Activated naive CD4-positive, alpha-beta T cell treated with anti-CD3 and anti-CD28 coated beads, Interleukin-2, amount 10 ng/mL, durations not matched to agents 7 days and 5 days (primary cell): ENCODE data around the gene GNB5.

ENCODE experiments used
- CTCF ChIA-PET: fragments of 350-600 bp; sonication (Branson Sonifier 250); formaldehyde crosslinking; loops from one replicate; lab custom pipeline; 2021; ENCODE audit warnings: antibody characterized with exemption; lab: Charles Lee
- DNase-seq: peaks from one replicate; pipeline ENCODE4 v3.0.0-alpha.2; 2020
- H3K27ac Mint-ChIP-seq: one replicate; pipeline ENCODE4 v1.8.0; 2021; ENCODE audit warnings: mild to moderate bottlenecking, moderate library complexity, mixed read lengths
- H3K27me3 Mint-ChIP-seq: one replicate; pipeline ENCODE4 v1.8.0; 2021; ENCODE audit warnings: mild to moderate bottlenecking, mixed read lengths
- H3K36me3 Mint-ChIP-seq: one replicate; pipeline ENCODE4 v1.8.0; 2021; ENCODE audit warnings: mixed read lengths
- H3K4me1 Mint-ChIP-seq: one replicate; pipeline ENCODE4 v1.8.0; 2021; ENCODE audit warnings: mixed read lengths
- H3K4me3 Mint-ChIP-seq: one replicate; pipeline ENCODE4 v1.8.0; 2021; ENCODE audit warnings: mild to moderate bottlenecking, moderate library complexity, mixed read lengths
- H3K9me3 Mint-ChIP-seq: one replicate; pipeline ENCODE4 v1.8.0; 2021; ENCODE audit warnings: mixed read lengths

GNB5 gene

DNA sequence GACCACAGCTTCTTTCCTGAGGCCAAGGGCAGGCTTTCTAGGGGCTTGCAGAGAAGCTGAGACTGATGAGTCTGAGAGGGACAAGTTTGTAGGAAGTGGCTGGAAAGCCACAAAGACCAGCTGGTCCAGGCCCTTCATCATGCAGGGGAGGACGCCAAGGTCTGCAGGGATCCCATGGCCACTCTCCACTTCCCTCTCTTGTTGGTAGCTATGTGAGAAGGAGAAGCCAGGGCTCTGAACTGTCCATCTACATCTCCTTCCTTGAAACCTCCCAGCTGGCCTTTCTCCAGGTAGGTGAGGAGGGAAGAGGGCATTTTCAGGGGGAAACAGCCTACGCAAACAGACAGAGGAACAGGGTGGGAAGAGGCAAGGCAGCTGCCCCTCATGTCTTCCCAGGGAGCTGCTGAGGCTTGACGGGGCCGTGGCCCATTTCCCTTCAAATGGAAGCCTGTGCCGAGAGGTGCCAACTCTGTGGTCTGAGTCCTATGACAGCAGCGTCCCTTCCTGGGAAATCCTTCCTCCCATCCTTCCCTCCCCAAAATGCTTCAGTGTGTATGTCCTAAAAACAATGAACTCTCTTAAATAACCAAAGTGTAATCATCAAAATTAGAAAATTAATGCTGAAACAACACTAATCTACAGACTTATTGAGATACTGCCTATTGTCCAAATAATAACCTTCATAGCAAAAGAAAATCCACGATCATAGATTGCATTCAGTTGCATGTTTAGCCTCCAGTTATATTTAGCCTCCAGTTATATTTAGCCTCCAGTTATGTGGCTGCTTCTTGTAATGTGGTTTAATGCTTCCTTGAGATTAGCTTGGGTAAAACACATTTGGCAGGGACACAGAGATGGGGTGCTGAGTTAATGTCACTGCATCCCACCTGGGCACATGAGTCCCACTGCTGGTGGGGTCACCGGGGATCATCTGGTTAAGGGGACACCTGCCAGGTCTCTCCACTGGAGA lies 36.0 kb downstream of the GNB5 start:
- Mint-ChIP-seq H3K36me3 (peaks cover 17% of the 10 kb centered on the region), H3K9me3 (no peaks in the 10 kb centered on the region), H3K27ac (no peak overlapping the region), H3K4me3 (no peak overlapping the region), H3K4me1 (no peaks in the 10 kb centered on the region), H3K27me3 (no peaks in the 10 kb centered on the region)
- CTCF ChIA-PET, result interaction anchor here (1.0 to 2.3 kb wide), 2 partner anchors 15 to 53 kb away, joined by 3 to 10 read pairs; no protein-coding TSS in a partner anchor
- DNase-seq, result no peak

GRCh38 chr15:52153900-52154895 lies 37.0 kb downstream of the GNB5 start:
- Mint-ChIP-seq H3K27ac (no peak overlapping the region), H3K4me3 (no peak overlapping the region), H3K36me3 (peaks cover 22% of the 10 kb centered on the region), H3K9me3 (no peaks in the 10 kb centered on the region), H3K27me3 (no peaks in the 10 kb centered on the region), H3K4me1 (no peaks in the 10 kb centered on the region)
- DNase-seq, result no peak
- CTCF ChIA-PET, result interaction anchor here (0.7 to 2.3 kb wide), 7 partner anchors 10 to 108 kb away, joined by 3 to 10 read pairs (median 3); no protein-coding TSS in a partner anchor

- Mint-ChIP-seq H3K9me3 (no peaks in the 10 kb centered on the region), H3K4me3 (no peak overlapping the region), H3K27me3 (no peaks in the 10 kb centered on the region), H3K27ac (no peak overlapping the region), H3K36me3 (peaks cover 34% of the 10 kb centered on the region), H3K4me1 (no peaks in the 10 kb centered on the region)
- DNase-seq, result no peak
- CTCF ChIA-PET, result no interaction called here
Observed at GRCh38 chr15:52151353-52151752, 39.8 kb downstream of the GNB5 start.

GRCh38 chr15:52150871-52151270 lies 40.3 kb downstream of the GNB5 start:
- DNase-seq, result no peak
- no peaks in the 10 kb centered on the region for H3K4me1 Mint-ChIP-seq
- CTCF ChIA-PET, result no interaction called here
- H3K27ac Mint-ChIP-seq, result no peak overlapping the region
- no peak overlapping the region for H3K4me3 Mint-ChIP-seq
- H3K27me3 Mint-ChIP-seq, result no peaks in the 10 kb centered on the region
- H3K36me3 Mint-ChIP-seq, result peaks cover 37% of the 10 kb centered on the region
- no peaks in the 10 kb centered on the region for H3K9me3 Mint-ChIP-seq

- DNase-seq, result no peak
- Mint-ChIP-seq H3K27me3 (no peaks in the 10 kb centered on the region), H3K9me3 (no peaks in the 10 kb centered on the region), H3K36me3 (peaks cover 37% of the 10 kb centered on the region), H3K4me1 (no peaks in the 10 kb centered on the region), H3K27ac (no peak overlapping the region), H3K4me3 (no peak overlapping the region)
- CTCF ChIA-PET, result interaction anchor here (0.5 to 1.5 kb wide), 2 partner anchors 11 to 153 kb away, joined by 3 to 5 read pairs; no protein-coding TSS in a partner anchor
Observed at GRCh38 chr15:52150043-52150825, 41.0 kb downstream of the GNB5 start.

DNA sequence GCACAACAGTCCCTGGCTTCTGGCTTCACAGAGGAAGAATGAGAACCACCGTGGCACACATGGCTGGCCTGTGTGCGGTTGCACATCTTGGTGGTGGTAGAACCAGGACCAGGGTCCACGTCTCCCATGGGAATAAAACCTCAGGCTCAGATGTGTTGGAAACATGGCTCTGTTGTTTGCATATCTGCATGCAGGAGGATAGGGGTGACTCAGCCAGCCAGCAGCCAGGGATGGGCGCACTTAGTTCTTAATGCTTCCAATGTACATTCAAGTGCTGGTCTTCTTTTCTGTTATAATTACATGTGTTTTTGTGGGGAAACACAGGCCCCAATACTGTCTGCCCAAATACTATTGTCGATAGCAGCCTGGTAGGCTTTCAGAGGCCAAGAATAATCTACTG lies 42.8 kb downstream of the GNB5 start:
- H3K27ac Mint-ChIP-seq, result no peak overlapping the region
- no peak overlapping the region for H3K4me3 Mint-ChIP-seq
- no peak for DNase-seq
- no peaks in the 10 kb centered on the region for H3K27me3 Mint-ChIP-seq
- peaks cover 44% of the 10 kb centered on the region for H3K36me3 Mint-ChIP-seq
- CTCF ChIA-PET, result interaction anchor here (1.0 kb wide), 1 partner anchor 9 kb away, joined by 3 read pairs; no protein-coding TSS in a partner anchor
- H3K9me3 Mint-ChIP-seq, result no peaks in the 10 kb centered on the region
- no peaks in the 10 kb centered on the region for H3K4me1 Mint-ChIP-seq

DNA sequence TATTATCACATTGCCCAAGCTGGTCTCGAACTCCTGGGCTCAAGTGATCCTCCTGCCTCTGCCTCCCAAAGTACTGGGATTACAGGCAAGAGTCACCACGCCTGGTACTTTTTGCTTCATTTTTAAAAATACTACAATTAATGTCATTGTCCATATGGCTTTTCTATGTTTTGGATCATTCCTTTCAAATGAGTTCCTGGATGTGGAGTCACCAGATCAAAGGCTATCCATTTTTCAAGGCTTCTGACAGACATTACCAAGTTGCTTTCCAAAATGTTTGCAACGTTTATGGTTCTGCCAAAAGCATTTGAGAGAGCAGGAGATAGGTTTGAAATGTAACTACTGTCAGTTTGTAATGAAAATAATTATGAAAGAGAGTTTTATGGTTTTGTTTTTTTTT lies 44.4 kb downstream of the GNB5 start:
- H3K9me3 Mint-ChIP-seq, result no peaks in the 10 kb centered on the region
- no peaks in the 10 kb centered on the region for H3K27me3 Mint-ChIP-seq
- H3K4me3 Mint-ChIP-seq, result no peak overlapping the region
- peaks cover 40% of the 10 kb centered on the region for H3K36me3 Mint-ChIP-seq
- no peak overlapping the region for H3K27ac Mint-ChIP-seq
- CTCF ChIA-PET, result no interaction called here
- DNase-seq, result no peak
- H3K4me1 Mint-ChIP-seq, result no peaks in the 10 kb centered on the region

- Mint-ChIP-seq H3K27me3 (no peaks in the 10 kb centered on the region), H3K36me3 (peaks cover 40% of the 10 kb centered on the region), H3K27ac (no peak overlapping the region), H3K4me3 (no peak overlapping the region), H3K9me3 (no peaks in the 10 kb centered on the region), H3K4me1 (no peaks in the 10 kb centered on the region)
- CTCF ChIA-PET, result no interaction called here
- no peak for DNase-seq
Observed at GRCh38 chr15:52146261-52146660, 44.9 kb downstream of the GNB5 start.

- Mint-ChIP-seq H3K4me1 (no peaks in the 10 kb centered on the region), H3K9me3 (no peaks in the 10 kb centered on the region), H3K27me3 (no peaks in the 10 kb centered on the region), H3K36me3 (peaks cover 36% of the 10 kb centered on the region), H3K4me3 (no peak overlapping the region), H3K27ac (no peak overlapping the region)
- DNase-seq, result no peak
- CTCF ChIA-PET, result interaction anchor here (1.5 to 1.7 kb wide), 2 partner anchors 14 to 18 kb away, joined by 4 to 6 read pairs; no protein-coding TSS in a partner anchor
Observed at GRCh38 chr15:52144656-52145178, 46.5 kb downstream of the GNB5 start.

DNA sequence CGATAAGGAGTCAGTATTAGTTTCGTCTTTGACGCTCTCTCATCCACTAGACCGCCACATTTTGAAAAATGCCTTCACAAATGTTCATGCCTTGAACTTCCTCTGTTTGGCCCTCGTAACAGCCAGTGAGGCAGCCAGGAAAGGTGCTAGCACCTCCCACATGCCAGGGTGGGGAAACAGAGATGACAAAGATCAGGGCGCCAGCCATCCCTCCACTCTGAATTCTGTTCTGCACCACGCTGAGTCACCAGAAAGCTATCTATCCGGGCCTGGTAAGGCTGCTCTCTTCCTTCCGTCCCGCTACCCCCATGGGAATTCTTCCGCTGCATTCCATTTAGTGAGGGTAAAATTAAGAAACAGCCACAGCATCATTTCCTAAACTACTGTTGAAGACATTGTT lies 47.3 kb downstream of the GNB5 start:
- CTCF ChIA-PET, result interaction anchor here (1.7 kb wide), 1 partner anchor 14 kb away, joined by 4 read pairs; no protein-coding TSS in a partner anchor
- DNase-seq, result no peak
- Mint-ChIP-seq H3K27ac (no peak overlapping the region), H3K27me3 (no peaks in the 10 kb centered on the region), H3K4me1 (no peaks in the 10 kb centered on the region), H3K9me3 (no peaks in the 10 kb centered on the region), H3K4me3 (no peak overlapping the region), H3K36me3 (peaks cover 32% of the 10 kb centered on the region)

- H3K27ac Mint-ChIP-seq, result no peak overlapping the region
- no peak for DNase-seq
- no peaks in the 10 kb centered on the region for H3K27me3 Mint-ChIP-seq
- peaks cover 15% of the 10 kb centered on the region for H3K4me1 Mint-ChIP-seq
- H3K4me3 Mint-ChIP-seq, result no peak overlapping the region
- no peaks in the 10 kb centered on the region for H3K9me3 Mint-ChIP-seq
- CTCF ChIA-PET, result interaction anchor here (0.7 to 3.4 kb wide), 16 partner anchors 13 to 252 kb away, joined by 3 to 13 read pairs (median 3); partner anchors contain the start of gene BCL2L10
- peaks cover 24% of the 10 kb centered on the region for H3K36me3 Mint-ChIP-seq
Observed at GRCh38 chr15:52140646-52141045, 50.5 kb downstream of the GNB5 start.

GRCh38 chr15:52139599-52140462 lies 51.4 kb downstream of the GNB5 start:
- peaks cover 26% of the 10 kb centered on the region for H3K36me3 Mint-ChIP-seq
- DNase-seq, result peak; percentile 80

More at GRCh38 chr15:52139599-52140462, 51.4 kb downstream of the GNB5 start:
- H3K27me3 Mint-ChIP-seq, result no peaks in the 10 kb centered on the region
- no peak overlapping the region for H3K4me3 Mint-ChIP-seq
- H3K9me3 Mint-ChIP-seq, result no peaks in the 10 kb centered on the region
- H3K27ac Mint-ChIP-seq, result peak overlapping the region; percentile 10
- CTCF ChIA-PET, result interaction anchor here (0.6 to 3.4 kb wide), 29 partner anchors 8 to 363 kb away, joined by 3 to 13 read pairs (median 3); partner anchors contain the start of gene BCL2L10
- H3K4me1 Mint-ChIP-seq, result peaks cover 17% of the 10 kb centered on the region
